GM12878 (cell line): Measurements from ENCODE around the gene CYSTM1. TPM values are rescaled to one million over a fixed set of nuclear protein-coding genes. Genes with fewer than 3 reads are reported as not detected.

Experiments used
- ATAC-seq: fragments of 200-7000 bp; cut with Tn5 transposase; 3 replicates; pipeline ENCODE4 v1.9.1; 2020; ENCODE audit warnings: mild to moderate bottlenecking, moderate library complexity
- BruUV-seq: library from RNA; stranded (reverse); fragments of 400-500 nt; replicated peaks from 2 replicates; lab custom pipeline; 2021; lab: Mats Ljungman, UMichigan
- CTCF ChIA-PET: fragments of 300-600 bp; sonication (Branson Sonifier 250); formaldehyde crosslinking; extraction: SDS; loops from one replicate; lab custom pipeline; 2021; ENCODE audit warnings: inconsistent platforms; lab: Yijun Ruan, JAX
- POLR2A ChIA-PET: fragments of 350-600 bp; formaldehyde crosslinking; extraction: SDS; loops from one replicate; lab custom pipeline; 2021; ENCODE audit warnings: inconsistent platforms; lab: Charles Lee
- RAD21 ChIA-PET: fragments of 300-600 bp; sonication (Branson Sonifier 250); formaldehyde crosslinking; loops from one replicate; lab custom pipeline; 2023; ENCODE audit warnings: antibody characterized with exemption; ENCODE audit not compliant: unreplicated experiment; lab: Charles Lee
- SMC1A ChIA-PET: fragments of 300-600 bp; sonication (Branson Sonifier 250); formaldehyde crosslinking; loops from one replicate; lab custom pipeline; 2023; ENCODE audit not compliant: unreplicated experiment, uncharacterized antibody; lab: Charles Lee
- DNase-seq: peaks from one replicate; pipeline ENCODE4 v3.0.0-alpha.2; 2011; ENCODE audit warnings: low read depth, low spot score
- FAIRE-seq: peaks from 3 replicates; lab custom pipeline; 2011; peaks lifted over from hg19 to GRCh38; lab: Jason Lieb, UNC
- H2AFZ ChIP-seq: 2 replicates; pipeline ENCODE4 v1.6.0; 2011; ENCODE audit warnings: low read depth, low read length, control low read depth; ENCODE audit not compliant: control insufficient read depth
- H3K27ac ChIP-seq: 2 replicates; pipeline ENCODE4 v1.5.1; 2011; ENCODE audit warnings: control low read depth; ENCODE audit not compliant: control insufficient read depth, insufficient read depth
- H3K27me3 ChIP-seq, 2 experiments: replicated peaks in 1 of 2; 2 replicates each; pipeline versions ENCODE4 v1.6.0 to v1.6.1; 2011; ENCODE audit warnings: low read length in 1 of 2; ENCODE audit not compliant: control insufficient read depth in 2 of 2, insufficient read depth in 2 of 2
- H3K36me3 ChIP-seq, 2 experiments: 2 replicates each; pipeline ENCODE4 v1.5.1; 2011; ENCODE audit warnings: low read length in 1 of 2; ENCODE audit not compliant: control insufficient read depth in 2 of 2, insufficient read depth in 2 of 2
- H3K4me1 ChIP-seq: 2 replicates; pipeline ENCODE4 v1.6.1; 2011; ENCODE audit warnings: mild to moderate bottlenecking, low read length, moderate library complexity, mixed read lengths; ENCODE audit not compliant: control insufficient read depth, insufficient read depth
- H3K4me2 ChIP-seq: 2 replicates; pipeline ENCODE4 v1.6.0; 2011; ENCODE audit warnings: control low read depth; ENCODE audit not compliant: control insufficient read depth, insufficient read depth
- H3K4me3 ChIP-seq: fragments of 200-600 bp; sonication (generic); 2 replicates; pipeline ENCODE4 v1.5.1; 2016
- H3K79me2 ChIP-seq: 2 replicates; pipeline ENCODE4 v1.6.0; 2011; ENCODE audit warnings: low read length; ENCODE audit not compliant: control insufficient read depth, insufficient read depth
- H3K9ac ChIP-seq: 2 replicates; pipeline ENCODE4 v1.8.0; 2011; ENCODE audit warnings: low read length, control low read depth, mixed read lengths; ENCODE audit not compliant: control insufficient read depth, insufficient read depth
- H3K9me3 ChIP-seq: replicated peaks from 3 replicates; pipeline ENCODE4 v1.5.1; 2011; ENCODE audit warnings: mild to moderate bottlenecking, low read length; ENCODE audit not compliant: control insufficient read depth, insufficient read depth
- H4K20me1 ChIP-seq: 2 replicates; pipeline ENCODE4 v1.6.0; 2011; ENCODE audit not compliant: control insufficient read depth, insufficient read depth
- CBFB ChIP-seq: IDR thresholded peaks from 2 replicates; pipeline ENCODE4 v1.6.1; 2016; ENCODE audit warnings: antibody characterized with exemption, low read depth
- CTCF ChIP-seq, 3 experiments: IDR thresholded peaks in 2 of 3; conservative IDR thresholded peaks in 1 of 3; 2 replicates each; pipeline ENCODE4 v1.5.1; 2011; ENCODE audit warnings: low read depth in 3 of 3, low read length in 3 of 3, mild to moderate bottlenecking in 3 of 3, control low read depth in 2 of 3, moderate library complexity in 2 of 3, inconsistent platforms in 1 of 3, mixed read lengths in 1 of 3; ENCODE audit not compliant: control insufficient read depth in 2 of 3, insufficient read depth in 1 of 3; ENCODE audit errors: extremely low read depth in 1 of 3
- MTA3 ChIP-seq: IDR thresholded peaks from 2 replicates; pipeline ENCODE4 v1.6.1; 2012; ENCODE audit warnings: low read length, inconsistent platforms, borderline replicate concordance
- RELA ChIP-seq: fragments of 450-650 bp; IDR thresholded peaks from 2 replicates; pipeline ENCODE4 v1.8.0; 2014; ENCODE audit warnings: borderline replicate concordance; ENCODE audit not compliant: partially characterized antibody
- REST ChIP-seq: IDR thresholded peaks from 2 replicates; pipeline ENCODE4 v1.6.1; 2012; ENCODE audit warnings: mild to moderate bottlenecking, low read depth, low read length
- SKIL ChIP-seq: fragments of 450-650 bp; IDR thresholded peaks from 2 replicates; pipeline ENCODE4 v1.6.1; 2017; ENCODE audit warnings: mild to moderate bottlenecking, low read depth, inconsistent platforms; ENCODE audit not compliant: poor library complexity, severe bottlenecking
- SREBF2 ChIP-seq: IDR thresholded peaks from 2 replicates; pipeline ENCODE4 v1.6.1; 2012; ENCODE audit warnings: mild to moderate bottlenecking, low read length
- YY1 ChIP-seq: IDR thresholded peaks from 2 replicates; pipeline ENCODE4 v1.6.1; 2011; ENCODE audit warnings: low read depth, mild to moderate bottlenecking, low read length
- ZNF207 ChIP-seq: fragments of 450-650 bp; IDR thresholded peaks from 2 replicates; pipeline ENCODE4 v1.6.1; 2014; ENCODE audit warnings: antibody characterized with exemption, mild to moderate bottlenecking, borderline replicate concordance
- WGBS: methylation state at CpG from one replicate; pipeline ENCODE4 v1.1.6; 2016; ENCODE audit warnings: low lambda C conversion rate; ENCODE audit not compliant: insufficient replicate concordance, insufficient coverage; ENCODE audit errors: missing lambda C conversion rate; 5-methylcytosine and 5-hydroxymethylcytosine counted together
- in situ Hi-C: fragments of 300-500 bp; cut with MboI; formaldehyde crosslinking; loops from 9 replicates; pipeline ENCODE4 v1.14.3; 2018; ENCODE audit warnings: mixed read lengths
- intact Hi-C: fragments of 100-400 bp; cut with micrococcal nuclease; formaldehyde crosslinking; loops from one replicate; pipeline ENCODE4 v1.14.2; 2022; ENCODE audit not compliant: unreplicated experiment
- polyA plus RNA-seq, 11 experiments: library from polyadenylated mRNA; depleted of rRNA in 4 of 11; unstranded in 6 of 11; stranded (reverse) in 5 of 11; fragments of >200 nt; fragmentation: Nextera tagmentation in 4 of 11; fragmentation: Illumina TruSeq in 1 of 11; extraction: Ambion mirVana in 4 of 11; extraction: Trizol in 1 of 11; gene quantifications; 1 replicate in 1 of 11; 2 replicates in 10 of 11; pipeline versions ENCODE4 v1.2.1 to v1.2.3, GENCODE V29; 2011 to 2016; ENCODE audit warnings: inconsistent platforms in 2 of 11, missing spikeins in 2 of 11, low read depth in 1 of 11
- total RNA-seq, 4 experiments: library from RNA; depleted of rRNA in 3 of 4; stranded (reverse); fragments of >200 nt in 3 of 4; fragmentation: Illumina TruSeq in 1 of 4; extraction: Trizol in 1 of 4; gene quantifications; 2 replicates each; pipeline versions ENCODE4 v1.2.1 to v1.2.3, GENCODE V29; 2013 to 2021

The CYSTM1 gene
- total and polyA plus RNA-seq, 10 of the 15 experiments (the other 5 are each of a cell fraction or from before 2014, with no cell fraction given), result 52.7 to 261 (median 98.7) TPM

- TF ChIP-seq CTCF (IDR thresholded peaks at IDR 0.05 in 2 of 3, conservative IDR thresholded peaks at IDR 0.05 in 1 of 3; ENCODE audit: control insufficient read depth in 2 of 3, extremely low read depth in 1 of 3, insufficient read depth in 1 of 3, low read depth in 3 of 3, low read length in 3 of 3) (peak; percentile 51 to 58 (median 57); a peak in 5 of 6 replicates), MTA3 (no peak), YY1 (peak; percentile 37; the same call in 1 of the 2 replicates), ZNF207 (0 out of 2 replicates have a peak, but pooled peaks have one; percentile 18), CBFB (no peak)
Measured at GRCh38 chr5:140145818-140146522, 29.0 kb upstream of the CYSTM1 start (continued).

- POLR2A ChIA-PET, result interaction anchor here (1.4 kb wide), 1 partner anchor 25 kb away, joined by 3 read pairs; no protein-coding TSS in a partner anchor
- Histone ChIP-seq H3K4me3 (no peak overlapping the region), H3K4me2 (peak overlapping the region; percentile 43), H3K79me2 (no peaks in the 10 kb centered on the region), H3K27me3 (peaks cover 6% of the 10 kb centered on the region in 2 experiments; a peak in 3 of 4 replicates), H3K4me1 (peaks cover 6% of the 10 kb centered on the region; the same call in 1 of the 2 replicates), H3K9me3 (no peaks in the 10 kb centered on the region), H2AFZ (no peak overlapping the region), H4K20me1 (peaks cover 4% of the 10 kb centered on the region; the same call in 1 of the 2 replicates), H3K9ac (no peak overlapping the region), H3K36me3 (no peaks in the 10 kb centered on the region), H3K27ac (no peak overlapping the region)
- no peak for ATAC-seq
- intact Hi-C loops, result no loop called here
- BruUV-seq, result no TSS peak
- 15% methylated on average over 14 of the region's 14 CpGs for WGBS
- RAD21 ChIA-PET, result interaction anchor here (1.0 to 2.3 kb wide), 6 partner anchors 10 to 73 kb away, joined by 3 to 11 read pairs (median 6); no protein-coding TSS in a partner anchor
- DNase-seq, result no peak
- SMC1A ChIA-PET, result interaction anchor here (0.7 to 1.6 kb wide), 11 partner anchors 9 to 190 kb away, joined by 3 to 6 read pairs (median 3); no protein-coding TSS in a partner anchor
- CTCF ChIA-PET, result interaction anchor here (0.9 to 19.8 kb wide), 13 partner anchors 8 to 359 kb away, joined by 3 to 353 read pairs (median 5); no protein-coding TSS in a partner anchor
- no peak for FAIRE-seq
- in situ Hi-C loops, result no loop called here
- TF ChIP-seq CTCF (IDR thresholded peaks at IDR 0.05 in 2 of 3, conservative IDR thresholded peaks at IDR 0.05 in 1 of 3; ENCODE audit: control insufficient read depth in 2 of 3, extremely low read depth in 1 of 3, insufficient read depth in 1 of 3, low read depth in 3 of 3, low read length in 3 of 3), result no peak
- no peak for TF ChIP-seq REST
- TF ChIP-seq SREBF2, result no peak
- no peak for TF ChIP-seq SKIL
- no peak for TF ChIP-seq RELA
Measured at GRCh38 chr5:140146523-140146842, 28.5 kb upstream of the CYSTM1 start.
